Panc1 (cell line): ENCODE results near the gene MBTPS1. TPM values are rescaled to one million over a fixed set of nuclear protein-coding genes. Genes with fewer than 3 reads are reported as not detected.

Source experiments
- ATAC-seq: fragments of 200-7000 bp; cut with Tn5 transposase; 2 replicates; pipeline ENCODE4 v1.9.1; 2020; ENCODE audit warnings: mild to moderate bottlenecking, moderate library complexity
- BruUV-seq: library from RNA; stranded (reverse); fragments of 400-500 nt; replicated peaks from 2 replicates; lab custom pipeline; 2021; lab: Mats Ljungman, UMichigan
- CTCF ChIA-PET: fragments of 300-600 bp; sonication (Branson Sonifier 250); formaldehyde crosslinking; loops from one replicate; lab custom pipeline; 2022; ENCODE audit warnings: antibody characterized with exemption; lab: Charles Lee
- POLR2A ChIA-PET: fragments of 300-600 bp; sonication (Branson Sonifier 250); formaldehyde crosslinking; loops from one replicate; lab custom pipeline; 2022; ENCODE audit warnings: antibody characterized with exemption; lab: Charles Lee
- DNase-seq: peaks from one replicate; pipeline ENCODE4 v3.0.0-alpha.2; 2010; ENCODE audit warnings: low read depth, low spot score
- H3K27ac ChIP-seq: 2 replicates; pipeline ENCODE4 v1.5.1; 2011; ENCODE audit warnings: mild to moderate bottlenecking, low read length, inconsistent platforms
- H3K27me3 ChIP-seq: fragments of 200-500 bp; sonication (Bioruptor generic); 2 replicates; pipeline ENCODE4 v1.6.0; 2014; ENCODE audit warnings: low read length, inconsistent platforms; ENCODE audit not compliant: control insufficient read depth, insufficient read depth
- H3K36me3 ChIP-seq: fragments of 200-500 bp; sonication (Bioruptor generic); 2 replicates; pipeline ENCODE4 v1.5.1; 2014; ENCODE audit warnings: inconsistent platforms, mild to moderate bottlenecking, low read length, moderate library complexity; ENCODE audit not compliant: control insufficient read depth, insufficient read depth
- H3K4me1 ChIP-seq: 2 replicates; pipeline ENCODE4 v1.5.1; 2011; ENCODE audit warnings: inconsistent platforms, mild to moderate bottlenecking, low read length, moderate library complexity; ENCODE audit not compliant: control insufficient read depth, insufficient read depth
- H3K4me3 ChIP-seq, 2 experiments: 2 replicates each; pipeline ENCODE4 v1.5.1; 2011 to 2012; ENCODE audit warnings: low read depth in 2 of 2, low read length in 2 of 2, mild to moderate bottlenecking in 2 of 2, inconsistent platforms in 1 of 2, moderate library complexity in 1 of 2
- H3K9me3 ChIP-seq: fragments of 200-500 bp; sonication (Bioruptor generic); 2 replicates; pipeline ENCODE4 v1.5.1; 2014; ENCODE audit warnings: low read depth, mild to moderate bottlenecking, inconsistent platforms, low read length, moderate library complexity; ENCODE audit not compliant: control insufficient read depth, insufficient read depth
- CTCF ChIP-seq: fragments of 450-650 bp; IDR thresholded peaks from 2 replicates; pipeline ENCODE4 v1.5.1; 2017; ENCODE audit warnings: mild to moderate bottlenecking
- POLR2AphosphoS5 ChIP-seq: IDR thresholded peaks from 2 replicates; pipeline ENCODE4 v1.6.1; 2012; ENCODE audit warnings: mild to moderate bottlenecking, low read depth, low read length, moderate library complexity
- REST ChIP-seq, 2 experiments: IDR thresholded peaks; 2 replicates each; pipeline ENCODE4 v1.6.1; 2011 to 2012; ENCODE audit warnings: low read depth in 2 of 2, control low read depth in 1 of 2, low read length in 1 of 2, mild to moderate bottlenecking in 1 of 2, moderate library complexity in 1 of 2; ENCODE audit not compliant: insufficient read depth in 1 of 2
- SIN3A ChIP-seq: IDR thresholded peaks from 2 replicates; pipeline ENCODE4 v1.6.1; 2012; ENCODE audit warnings: low read depth, mild to moderate bottlenecking, low read length, moderate library complexity, borderline replicate concordance; ENCODE audit not compliant: insufficient read depth
- TCF7L2 ChIP-seq: IDR thresholded peaks from 2 replicates; pipeline ENCODE4 v1.6.1; 2011; ENCODE audit warnings: mild to moderate bottlenecking, low read depth, low read length, inconsistent platforms
- in situ Hi-C: cut with HindIII; loops from 2 replicates; pipeline ENCODE4 v1.10.0; 2016; ENCODE audit warnings: low sequenced_read_pairs, low pct_unique_long_range_greater_than_20kb
- intact Hi-C: fragments of 100-400 bp; cut with micrococcal nuclease; formaldehyde crosslinking; loops from one replicate; pipeline ENCODE4 v1.10.0; 2022; ENCODE audit not compliant: unreplicated experiment
- total RNA-seq: library from RNA; stranded (reverse); gene quantifications from one replicate; pipeline ENCODE4 v1.2.1, GENCODE V29; 2021; ENCODE audit not compliant: unreplicated experiment

The MBTPS1 gene
- total RNA-seq, 1 experiment from 2014 or later, result 66.8 TPM

- in situ Hi-C loops, result no loop called here
- no peak for DNase-seq
- Histone ChIP-seq H3K36me3 (no peaks in the 10 kb centered on the region), H3K9me3 (no peaks in the 10 kb centered on the region), H3K4me3 (no peak overlapping the region), H3K4me1 (no peaks in the 10 kb centered on the region), H3K27ac (no peak overlapping the region), H3K27me3 (no peaks in the 10 kb centered on the region)
- no TSS peak for BruUV-seq
- intact Hi-C loops, result no loop called here
- ChIA-PET POLR2A (no interaction called here), CTCF (no interaction called here)
- TF ChIP-seq REST (IDR thresholded peaks at IDR 0.05; ENCODE audit: insufficient read depth in 1 of 2, low read depth in 2 of 2, low read length in 1 of 2), result no peak
- no peak for TF ChIP-seq TCF7L2
- no peak for TF ChIP-seq SIN3A
- no peak for TF ChIP-seq CTCF
- TF ChIP-seq POLR2AphosphoS5, result no peak
- no peak for ATAC-seq
Observed at GRCh38 chr16:84055801-84056634, 60.7 kb downstream of the MBTPS1 start.

GRCh38 chr16:84055366-84055765 lies 61.4 kb downstream of the MBTPS1 start:
- BruUV-seq, result no TSS peak
- H3K9me3 ChIP-seq, result no peaks in the 10 kb centered on the region
- H3K27me3 ChIP-seq, result no peaks in the 10 kb centered on the region
- no peak for ATAC-seq
- CTCF ChIA-PET, result interaction anchor here (1.0 kb wide), 1 partner anchor 99 kb away, joined by 3 read pairs; no protein-coding TSS in a partner anchor
- intact Hi-C loops, result no loop called here
- H3K4me1 ChIP-seq, result no peaks in the 10 kb centered on the region
- DNase-seq, result no peak
- H3K4me3 ChIP-seq, result no peak overlapping the region
- in situ Hi-C loops, result no loop called here
- H3K27ac ChIP-seq, result no peak overlapping the region
- TF ChIP-seq CTCF, result no peak
- TF ChIP-seq SIN3A, result no peak
- no peak for TF ChIP-seq REST (IDR thresholded peaks at IDR 0.05; ENCODE audit: insufficient read depth in 1 of 2, low read depth in 2 of 2, low read length in 1 of 2)
- no peak for TF ChIP-seq TCF7L2
- no peak for TF ChIP-seq POLR2AphosphoS5
- POLR2A ChIA-PET, result no interaction called here
- no peaks in the 10 kb centered on the region for H3K36me3 ChIP-seq
